CD4-positive, alpha-beta T cell treated with Interleukin-17A for 4 hours (primary cell): Measurements from ENCODE around the gene RPGRIP1.
"Not testable (repeated sequence)": the region's sequence is repeated elsewhere in the genome, so short reads cannot be mapped to it uniquely, and the experiment has no call there.

Source experiments
- DNase-seq: peaks from one replicate; pipeline ENCODE4 v3.0.0-alpha.2; 2020; ENCODE audit warnings: mixed read lengths

RPGRIP1 gene

GRCh38 chr14:21302013-21302835 is 22.3 kb downstream of the RPGRIP1 start:
- DNase-seq, result no peak

- not testable (repeated sequence) for DNase-seq
Observed at GRCh38 chr14:21302836-21303140, 22.9 kb downstream of the RPGRIP1 start.

GRCh38 chr14:21307637-21308036 is 27.8 kb downstream of the RPGRIP1 start:
- DNase-seq, result no peak

GRCh38 chr14:21308132-21308478 is 28.2 kb downstream of the RPGRIP1 start:
- no peak for DNase-seq

- DNase-seq, result peak; percentile 79
Observed at GRCh38 chr14:21308479-21309237, 28.8 kb downstream of the RPGRIP1 start.

- no peak for DNase-seq
Observed at GRCh38 chr14:21309238-21309636, 29.4 kb downstream of the RPGRIP1 start.

GRCh38 chr14:21309956-21310355 is 30.1 kb downstream of the RPGRIP1 start:
- DNase-seq, result no peak

- DNase-seq, result no peak
Observed at GRCh38 chr14:21311614-21312013, 31.7 kb downstream of the RPGRIP1 start.

GRCh38 chr14:21313512-21313911 is 33.6 kb downstream of the RPGRIP1 start:
- no peak for DNase-seq

GRCh38 chr14:21317398-21317797 is 37.5 kb downstream of the RPGRIP1 start:
- no peak for DNase-seq

GRCh38 chr14:21320913-21321312 is 41.0 kb downstream of the RPGRIP1 start:
- no peak for DNase-seq

- DNase-seq, result no peak
Observed at GRCh38 chr14:21322716-21323115, 42.8 kb downstream of the RPGRIP1 start.

GRCh38 chr14:21326972-21327371 is 47.1 kb downstream of the RPGRIP1 start:
- DNase-seq, result no peak
